ENCODE measurements around the gene DAZAP1. TPM values are rescaled to one million over a fixed set of nuclear protein-coding genes. Genes with fewer than 3 reads are reported as not detected.

The DAZAP1 gene
- polyA plus RNA-seq, 3 donors = 69.2 to 70.7 (median 69.7) TPM

DNA sequence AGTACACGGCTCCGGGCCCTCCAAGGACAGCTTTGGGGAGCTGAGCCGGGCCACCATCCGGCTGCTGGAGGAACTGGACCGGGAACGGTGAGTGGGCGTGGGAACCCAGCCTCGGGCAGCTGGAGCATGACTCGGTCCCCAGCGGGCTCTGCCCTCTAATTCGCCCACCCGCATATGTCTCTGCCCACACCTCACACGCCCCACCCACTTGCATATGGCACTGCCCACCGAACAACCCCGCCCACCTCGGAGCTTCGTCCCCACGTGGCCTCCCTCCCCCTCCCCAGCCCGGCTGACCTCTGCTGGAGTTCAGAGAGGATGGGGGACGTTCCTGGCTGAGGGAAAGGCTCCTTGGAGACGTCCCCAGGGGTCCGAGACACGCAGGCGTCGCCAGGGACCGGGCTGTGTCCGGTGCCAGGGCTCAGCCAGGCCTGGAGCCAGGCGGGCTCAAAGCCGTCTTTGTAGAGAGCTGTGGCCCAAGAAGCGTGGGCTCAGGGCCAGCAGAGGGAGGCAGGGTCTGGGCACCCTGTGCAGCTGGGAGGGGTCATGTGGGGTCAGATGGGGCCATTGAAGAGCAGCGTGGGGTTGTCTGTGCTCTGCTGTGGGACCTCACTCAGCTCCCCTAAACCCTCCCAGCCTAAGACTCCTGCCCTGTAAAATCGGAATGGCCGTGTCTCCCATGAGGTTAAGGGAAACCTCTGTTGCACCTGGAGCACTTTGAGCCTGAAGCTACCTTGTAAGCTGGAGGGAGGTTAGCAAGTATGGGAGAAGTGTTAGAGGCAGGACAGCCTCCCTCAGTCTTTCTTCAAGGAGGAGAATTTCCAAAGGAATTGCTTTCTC lies 46.4 kb downstream of the DAZAP1 start:
- no peak for DNase-seq (ENCODE audit: low read depth in 3 of 3, low spot score in 2 of 3)

GRCh38 chr19:1455002-1455335 lies 47.6 kb downstream of the DAZAP1 start:
- no peak for DNase-seq (ENCODE audit: low read depth in 3 of 3, low spot score in 2 of 3)

- no peak for DNase-seq (ENCODE audit: low read depth in 3 of 3, low spot score in 2 of 3)
Measured at GRCh38 chr19:1455336-1456120, 48.1 kb downstream of the DAZAP1 start.

- DNase-seq (ENCODE audit: low read depth in 3 of 3, low spot score in 2 of 3) = no peak
Measured at GRCh38 chr19:1456121-1456900, 48.9 kb downstream of the DAZAP1 start.

- DNase-seq (ENCODE audit: low read depth in 3 of 3, low spot score in 2 of 3) = no peak
Measured at GRCh38 chr19:1457031-1457739, 49.8 kb downstream of the DAZAP1 start.

- no peak for DNase-seq (ENCODE audit: low read depth in 3 of 3, low spot score in 2 of 3)
Measured at GRCh38 chr19:1457892-1458291, 50.5 kb downstream of the DAZAP1 start.

- DNase-seq (ENCODE audit: low read depth in 3 of 3, low spot score in 2 of 3) = no peak
Measured at GRCh38 chr19:1459479-1459878, 52.1 kb downstream of the DAZAP1 start.

- DNase-seq (ENCODE audit: low read depth in 3 of 3, low spot score in 2 of 3) = no peak
Measured at GRCh38 chr19:1460033-1460995, 52.9 kb downstream of the DAZAP1 start.

DNA sequence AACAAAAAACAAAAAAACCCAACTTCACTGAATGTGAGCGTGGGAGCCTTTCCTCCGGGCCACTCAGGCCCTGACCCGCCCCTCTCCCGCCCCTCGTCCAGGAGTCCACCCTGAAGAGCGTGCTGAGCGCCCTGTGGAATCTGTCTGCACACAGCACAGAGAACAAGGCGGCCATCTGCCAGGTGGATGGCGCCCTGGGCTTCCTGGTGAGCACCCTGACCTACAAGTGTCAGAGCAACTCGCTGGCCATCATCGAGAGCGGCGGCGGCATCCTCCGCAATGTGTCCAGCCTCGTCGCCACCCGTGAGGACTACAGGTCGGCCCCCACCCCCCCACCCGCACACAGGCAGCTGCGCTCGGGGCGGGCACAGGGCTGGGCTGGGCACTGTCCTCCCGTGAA lies 54.5 kb downstream of the DAZAP1 start:
- DNase-seq (ENCODE audit: low read depth in 3 of 3, low spot score in 2 of 3) = no peak

DNA sequence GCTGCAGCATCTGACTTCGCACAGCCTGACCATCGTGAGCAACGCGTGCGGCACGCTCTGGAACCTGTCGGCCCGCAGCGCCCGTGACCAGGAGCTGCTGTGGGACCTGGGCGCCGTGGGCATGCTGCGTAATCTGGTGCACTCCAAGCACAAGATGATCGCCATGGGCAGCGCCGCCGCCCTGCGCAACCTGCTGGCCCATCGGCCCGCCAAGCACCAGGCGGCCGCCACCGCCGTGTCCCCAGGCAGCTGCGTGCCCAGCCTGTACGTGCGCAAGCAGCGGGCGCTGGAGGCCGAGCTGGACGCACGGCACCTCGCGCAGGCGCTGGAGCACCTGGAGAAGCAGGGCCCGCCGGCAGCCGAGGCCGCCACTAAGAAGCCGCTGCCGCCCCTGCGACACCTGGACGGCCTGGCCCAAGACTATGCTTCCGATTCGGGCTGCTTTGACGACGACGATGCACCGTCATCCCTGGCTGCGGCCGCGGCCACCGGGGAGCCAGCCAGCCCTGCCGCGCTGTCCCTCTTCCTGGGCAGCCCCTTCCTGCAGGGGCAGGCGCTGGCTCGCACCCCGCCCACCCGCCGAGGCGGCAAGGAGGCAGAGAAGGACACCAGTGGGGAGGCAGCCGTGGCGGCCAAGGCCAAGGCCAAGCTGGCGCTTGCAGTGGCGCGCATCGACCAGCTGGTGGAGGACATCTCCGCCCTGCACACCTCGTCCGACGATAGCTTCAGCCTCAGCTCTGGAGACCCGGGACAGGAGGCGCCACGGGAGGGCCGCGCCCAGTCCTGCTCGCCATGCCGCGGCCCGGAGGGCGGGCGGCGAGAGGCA lies 58.0 kb downstream of the DAZAP1 start:
- no peak for DNase-seq (ENCODE audit: low read depth in 3 of 3, low spot score in 2 of 3)

DNA sequence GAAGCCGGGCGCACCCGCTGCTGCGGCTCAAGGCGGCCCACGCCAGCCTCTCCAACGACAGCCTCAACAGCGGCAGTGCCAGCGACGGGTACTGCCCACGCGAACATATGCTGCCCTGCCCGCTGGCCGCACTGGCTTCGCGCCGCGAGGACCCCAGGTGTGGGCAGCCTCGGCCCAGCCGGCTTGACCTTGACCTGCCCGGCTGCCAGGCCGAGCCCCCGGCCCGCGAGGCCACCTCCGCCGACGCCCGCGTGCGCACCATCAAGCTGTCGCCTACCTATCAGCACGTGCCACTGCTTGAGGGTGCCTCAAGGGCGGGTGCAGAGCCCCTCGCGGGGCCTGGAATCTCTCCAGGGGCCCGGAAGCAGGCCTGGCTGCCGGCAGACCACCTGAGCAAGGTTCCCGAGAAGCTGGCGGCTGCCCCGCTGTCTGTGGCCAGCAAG lies 58.7 kb downstream of the DAZAP1 start:
- no peak for DNase-seq (ENCODE audit: low read depth in 3 of 3, low spot score in 2 of 3)

- DNase-seq (ENCODE audit: low read depth in 3 of 3, low spot score in 2 of 3) = no peak
Measured at GRCh38 chr19:1466461-1467214, 59.3 kb downstream of the DAZAP1 start.

- DNase-seq (ENCODE audit: low read depth in 3 of 3, low spot score in 2 of 3) = no peak
Measured at GRCh38 chr19:1467215-1467489, 59.8 kb downstream of the DAZAP1 start.

DNA sequence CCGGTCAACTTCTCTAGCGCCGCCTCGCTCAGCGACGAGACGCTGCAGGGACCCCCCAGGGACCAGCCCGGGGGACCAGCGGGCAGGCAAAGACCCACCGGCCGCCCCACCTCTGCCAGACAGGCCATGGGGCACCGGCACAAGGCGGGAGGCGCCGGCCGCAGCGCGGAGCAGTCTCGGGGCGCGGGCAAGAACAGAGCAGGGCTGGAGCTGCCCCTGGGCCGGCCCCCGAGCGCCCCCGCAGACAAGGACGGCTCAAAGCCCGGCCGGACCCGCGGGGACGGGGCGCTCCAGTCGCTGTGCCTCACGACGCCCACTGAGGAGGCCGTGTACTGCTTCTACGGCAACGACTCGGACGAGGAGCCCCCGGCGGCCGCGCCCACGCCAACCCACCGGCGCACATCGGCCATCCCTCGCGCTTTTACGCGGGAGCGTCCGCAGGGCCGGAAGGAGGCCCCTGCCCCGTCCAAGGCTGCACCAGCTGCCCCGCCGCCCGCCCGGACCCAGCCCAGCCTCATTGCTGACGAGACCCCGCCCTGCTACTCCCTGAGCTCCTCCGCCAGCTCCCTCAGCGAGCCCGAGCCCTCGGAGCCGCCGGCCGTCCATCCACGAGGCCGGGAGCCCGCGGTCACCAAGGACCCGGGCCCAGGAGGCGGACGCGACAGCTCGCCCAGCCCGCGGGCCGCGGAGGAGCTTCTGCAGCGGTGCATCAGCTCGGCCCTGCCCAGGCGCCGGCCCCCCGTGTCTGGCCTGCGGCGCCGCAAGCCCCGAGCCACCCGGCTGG lies 60.3 kb downstream of the DAZAP1 start:
- DNase-seq (ENCODE audit: low read depth in 3 of 3, low spot score in 2 of 3) = no peak

GRCh38 chr19:1468274-1468820 lies 61.0 kb downstream of the DAZAP1 start:
- no peak for DNase-seq (ENCODE audit: low read depth in 3 of 3, low spot score in 2 of 3)

- DNase-seq (ENCODE audit: low read depth in 3 of 3, low spot score in 2 of 3) = no peak
Measured at GRCh38 chr19:1468821-1469254, 61.5 kb downstream of the DAZAP1 start.

Measured in right renal cortex interstitium (tissue), 3 donors.